GM12873 (cell line): ENCODE measurements around the gene AKAP12.

ENCODE experiments used
- TF ChIP-seq, protein P1 (sequence below): IDR thresholded peaks from 2 replicates; pipeline ENCODE4 v1.5.1; 2012; ENCODE audit warnings: low read depth, mild to moderate bottlenecking, moderate library complexity, low read length, control low read depth; ENCODE audit not compliant: insufficient read depth; ENCODE audit errors: missing control alignments

AKAP12 gene

DNA sequence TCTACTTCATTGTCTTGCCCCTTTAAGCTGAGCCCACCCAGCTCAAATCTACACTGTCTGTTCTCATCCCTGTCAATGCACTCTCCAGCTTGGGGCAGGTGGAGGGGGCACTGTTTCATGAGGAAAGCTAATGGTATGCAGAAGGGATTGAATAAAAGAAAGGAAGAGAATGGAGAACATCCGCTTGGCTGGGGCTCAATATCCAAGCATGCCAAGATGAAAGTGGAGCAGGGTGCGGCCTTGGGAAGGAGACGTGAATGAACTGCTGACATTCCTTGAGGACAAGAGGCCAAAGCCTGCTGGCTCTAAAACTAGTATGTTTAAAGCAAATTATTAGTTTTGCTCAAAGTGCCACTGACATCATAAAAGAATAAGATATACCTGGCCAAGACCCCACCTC lies 24.2 kb downstream of the AKAP12 start:
- TF ChIP-seq, protein P1, sequence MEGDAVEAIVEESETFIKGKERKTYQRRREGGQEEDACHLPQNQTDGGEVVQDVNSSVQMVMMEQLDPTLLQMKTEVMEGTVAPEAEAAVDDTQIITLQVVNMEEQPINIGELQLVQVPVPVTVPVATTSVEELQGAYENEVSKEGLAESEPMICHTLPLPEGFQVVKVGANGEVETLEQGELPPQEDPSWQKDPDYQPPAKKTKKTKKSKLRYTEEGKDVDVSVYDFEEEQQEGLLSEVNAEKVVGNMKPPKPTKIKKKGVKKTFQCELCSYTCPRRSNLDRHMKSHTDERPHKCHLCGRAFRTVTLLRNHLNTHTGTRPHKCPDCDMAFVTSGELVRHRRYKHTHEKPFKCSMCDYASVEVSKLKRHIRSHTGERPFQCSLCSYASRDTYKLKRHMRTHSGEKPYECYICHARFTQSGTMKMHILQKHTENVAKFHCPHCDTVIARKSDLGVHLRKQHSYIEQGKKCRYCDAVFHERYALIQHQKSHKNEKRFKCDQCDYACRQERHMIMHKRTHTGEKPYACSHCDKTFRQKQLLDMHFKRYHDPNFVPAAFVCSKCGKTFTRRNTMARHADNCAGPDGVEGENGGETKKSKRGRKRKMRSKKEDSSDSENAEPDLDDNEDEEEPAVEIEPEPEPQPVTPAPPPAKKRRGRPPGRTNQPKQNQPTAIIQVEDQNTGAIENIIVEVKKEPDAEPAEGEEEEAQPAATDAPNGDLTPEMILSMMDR = no peak

DNA sequence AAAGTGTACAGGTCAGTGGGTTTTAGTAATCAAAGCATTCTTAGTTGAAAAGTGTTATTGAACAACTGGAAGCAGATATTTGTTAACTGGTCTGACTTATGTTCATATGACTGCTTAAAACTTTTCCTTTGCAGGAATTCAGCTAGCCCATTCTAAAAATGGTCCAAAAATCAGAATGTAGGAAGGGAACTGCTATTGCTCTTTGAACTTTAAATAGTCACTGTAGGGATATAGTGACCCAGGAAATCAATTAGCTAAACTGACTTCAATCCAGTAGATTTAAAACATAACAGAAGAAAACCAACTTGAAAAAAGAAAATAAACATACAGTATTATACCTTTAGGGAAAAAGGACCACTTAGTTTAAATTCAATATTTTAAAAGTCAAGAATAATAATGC lies 25.5 kb downstream of the AKAP12 start:
- TF ChIP-seq, protein P1 = no peak

DNA sequence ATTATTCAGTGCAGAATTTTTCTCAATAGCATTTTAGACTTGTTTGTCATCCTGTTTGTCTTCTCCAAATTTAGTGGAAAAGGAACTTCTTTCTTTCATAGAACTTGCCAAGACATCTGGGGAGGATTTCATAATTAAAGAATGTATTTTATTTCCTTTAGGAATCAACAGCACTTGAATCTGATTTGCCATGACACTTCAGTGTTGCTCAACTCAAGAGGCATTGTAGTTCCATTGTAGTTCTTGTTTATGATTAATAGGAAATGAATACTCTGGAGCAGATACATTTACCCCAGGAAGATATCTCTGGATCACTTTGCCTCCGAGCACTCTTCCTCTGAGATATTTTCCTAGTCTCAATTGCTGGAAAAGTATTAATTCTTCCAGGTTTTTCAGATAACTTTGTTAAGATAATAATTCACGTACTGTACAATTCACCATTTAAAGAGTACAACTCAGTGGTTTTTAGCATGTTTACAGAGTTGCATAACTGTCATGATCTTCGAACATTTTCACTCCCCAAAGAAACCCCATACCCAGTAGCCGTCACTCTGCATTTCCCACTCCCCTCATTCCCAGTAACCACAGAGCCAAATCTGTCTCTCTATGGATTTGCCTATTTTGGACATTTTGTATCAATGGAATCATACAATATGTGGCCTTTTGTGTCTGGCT lies 29.7 kb downstream of the AKAP12 start:
- TF ChIP-seq, protein P1 = no peak

DNA sequence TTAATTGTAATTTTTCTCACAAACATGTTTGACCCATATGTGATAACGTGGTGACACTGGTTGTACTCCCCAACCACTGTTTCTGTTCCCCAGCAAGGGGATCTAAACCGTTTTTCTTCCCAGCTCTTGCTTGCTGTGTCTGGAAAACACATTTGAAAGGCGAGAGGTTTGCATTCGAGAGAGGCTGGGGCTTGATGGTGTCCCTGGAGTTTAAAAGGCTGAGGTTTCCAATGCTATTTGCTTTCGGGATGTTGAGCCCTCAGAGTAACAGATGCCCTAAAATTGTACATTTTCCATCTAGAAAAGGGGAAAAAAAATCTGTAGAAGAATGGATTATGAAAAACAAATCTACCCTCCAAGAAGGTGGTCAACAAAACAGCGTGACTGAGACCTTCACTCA lies 35.4 kb downstream of the AKAP12 start:
- TF ChIP-seq, protein P1 = no peak

DNA sequence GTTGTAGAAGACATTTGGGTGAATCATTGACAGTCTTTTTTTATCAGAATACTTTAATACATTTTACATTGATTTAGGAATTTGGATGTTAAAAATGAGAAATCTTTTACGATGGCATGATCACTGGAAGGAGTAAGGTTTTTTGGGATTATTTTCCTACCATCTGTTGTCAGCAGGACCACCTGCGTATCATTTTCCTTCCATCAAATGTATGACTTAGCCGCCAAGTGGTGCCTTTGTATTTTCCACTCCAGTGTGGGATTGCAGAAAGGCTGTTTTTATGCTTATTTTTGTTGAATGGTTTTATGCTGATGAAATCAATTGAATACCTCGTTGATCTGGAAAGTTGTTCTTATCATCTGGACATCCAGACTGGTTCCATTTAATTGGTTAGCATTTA lies 35.8 kb downstream of the AKAP12 start:
- TF ChIP-seq, protein P1 = no peak

DNA sequence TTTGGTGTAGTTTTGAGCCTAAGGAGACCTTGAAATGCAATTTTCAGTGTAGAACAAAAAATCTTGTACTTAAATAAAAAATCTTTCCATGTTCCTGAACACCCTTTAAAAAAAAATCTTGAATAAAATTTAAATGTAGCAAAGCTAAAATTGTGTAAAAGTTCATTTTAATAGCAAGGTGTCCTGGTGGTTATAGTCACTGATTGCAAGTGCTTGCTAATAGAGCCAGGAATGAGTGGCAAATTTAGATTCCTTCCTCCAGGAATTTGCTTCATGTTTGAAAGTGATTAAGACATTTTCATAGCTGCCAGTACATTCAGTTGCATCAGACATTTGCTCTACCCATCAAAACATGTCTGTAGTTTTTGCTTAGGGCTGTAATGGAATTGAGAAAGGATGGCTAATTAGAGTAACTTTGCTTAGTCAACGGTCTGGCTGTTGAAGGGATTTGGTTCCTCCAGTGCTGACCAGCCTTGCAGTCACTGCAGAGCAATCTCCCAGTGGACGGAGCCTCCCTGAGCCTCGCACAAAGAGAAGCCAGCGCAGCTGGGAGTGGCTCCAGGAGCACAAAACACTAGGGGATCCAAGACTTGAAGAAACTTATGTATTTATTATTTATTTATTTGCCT lies 36.5 kb downstream of the AKAP12 start:
- TF ChIP-seq, protein P1 = no peak

DNA sequence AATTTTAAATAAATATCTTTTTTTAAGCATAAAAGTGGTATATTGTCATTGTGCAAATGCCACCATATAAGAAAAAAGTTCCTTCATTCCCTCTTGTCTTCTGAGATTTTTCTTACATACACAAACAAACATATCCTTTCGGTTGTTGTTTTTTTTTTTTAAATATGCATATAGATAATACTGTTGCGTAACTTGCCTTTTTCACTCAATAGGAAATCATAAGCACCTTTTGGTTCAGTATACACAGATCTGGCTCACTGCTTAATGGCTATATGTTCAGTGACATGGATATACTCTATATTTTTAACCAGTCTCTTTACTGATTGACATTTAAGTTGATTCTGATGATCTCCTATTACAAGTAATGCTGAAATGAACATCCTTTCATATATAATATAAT lies 40.1 kb downstream of the AKAP12 start:
- TF ChIP-seq, protein P1 = no peak
